GM13977 (cell line): ENCODE results near the gene NYAP1.

ENCODE experiments used
- DNase-seq: peaks from one replicate; pipeline ENCODE4 v3.0.0; 2012; ENCODE audit warnings: low spot score
- CTCF ChIP-seq: IDR thresholded peaks from 2 replicates; pipeline ENCODE4 v1.5.1; 2012; ENCODE audit warnings: mild to moderate bottlenecking, control low read depth; ENCODE audit not compliant: insufficient read depth; ENCODE audit errors: extremely low read depth, missing control alignments
- in situ Hi-C: fragments of 300-500 bp; cut with MboI; formaldehyde crosslinking; loops from one replicate; pipeline ENCODE4 v1.12.0; 2022; ENCODE audit warnings: low sequenced_read_pairs, low pct_unique_long_range_greater_than_20kb, mixed read lengths, inconsistent platforms; ENCODE audit not compliant: unreplicated experiment

Gene NYAP1

GRCh38 chr7:100478958-100479660 lies 4.6 kb upstream of the NYAP1 start, which contains the start of gene TSC22D4:
Gene TSC22D4, minus strand, starts transcription at chr7:100479214. Its CDS starts 1,176 bp downstream, at chr7:100478038.
- peak; percentile 95 for DNase-seq
- in situ Hi-C loops, result no loop called here
- TF ChIP-seq CTCF, result no peak

- in situ Hi-C loops, result no loop called here
- no peak for TF ChIP-seq CTCF
- no peak for DNase-seq
Measured at GRCh38 chr7:100481466-100481865, 2.3 kb upstream of the NYAP1 start.

- no peak for TF ChIP-seq CTCF
- in situ Hi-C loops, result no loop called here
- no peak for DNase-seq
Measured at GRCh38 chr7:100482728-100483089, 1.0 kb upstream of the NYAP1 start.

GRCh38 chr7:100483090-100483721 lies 521 bp upstream of the NYAP1 start:
- DNase-seq, result peak; percentile 92
- TF ChIP-seq CTCF, result peak; percentile 93
- in situ Hi-C loops, result no loop called here

GRCh38 chr7:100484673-100485045 lies 932 bp downstream of the NYAP1 start:
- in situ Hi-C loops, result loop anchor here (5.0 kb wide), 1 partner anchor 73 kb away; no protein-coding TSS in a partner anchor
- TF ChIP-seq CTCF, result no peak
- DNase-seq, result peak; percentile 13

- in situ Hi-C loops, result loop anchor here (5.0 kb wide), 1 partner anchor 72 kb away; no protein-coding TSS in a partner anchor
- no peak for TF ChIP-seq CTCF
- no peak for DNase-seq
Measured at GRCh38 chr7:100485471-100485876, 1.7 kb downstream of the NYAP1 start.
